A673 (cell line): ENCODE measurements around the gene TRMT11. TPM values are rescaled to one million over a fixed set of nuclear protein-coding genes. Genes with fewer than 3 reads are reported as not detected.

Experiments
- BruUV-seq: library from RNA; stranded (reverse); fragments of 400-500 nt; replicated peaks from 2 replicates; lab custom pipeline; 2021; lab: Mats Ljungman, UMichigan
- CTCF ChIA-PET: fragments of 300-600 bp; sonication (Branson Sonifier 250); formaldehyde crosslinking; loops from one replicate; lab custom pipeline; 2022; ENCODE audit warnings: antibody characterized with exemption; lab: Charles Lee
- POLR2A ChIA-PET: fragments of 300-600 bp; sonication (Branson Sonifier 250); formaldehyde crosslinking; loops from one replicate; lab custom pipeline; 2022; ENCODE audit warnings: antibody characterized with exemption; ENCODE audit not compliant: low non-redundant PET; lab: Charles Lee
- DNase-seq: peaks from one replicate; pipeline ENCODE4 v3.0.0-alpha.2; 2015; ENCODE audit warnings: low spot score
- H3K27ac ChIP-seq: fragments of 200-600 bp; sonication (generic); 2 replicates; pipeline ENCODE4 v1.5.1; 2016; ENCODE audit warnings: mixed run types, low read depth, mild to moderate bottlenecking, mixed read lengths, antibody characterized with exemption, low read length; ENCODE audit not compliant: poor library complexity, severe bottlenecking
- H3K27me3 ChIP-seq: fragments of 200-600 bp; sonication (generic); replicated peaks from 2 replicates; pipeline ENCODE4 v1.6.1; 2017; ENCODE audit warnings: mixed run types, low read depth, mild to moderate bottlenecking, mixed read lengths, antibody characterized with exemption, low read length; ENCODE audit not compliant: insufficient read depth, poor library complexity
- H3K36me3 ChIP-seq: fragments of 200-600 bp; sonication (generic); 2 replicates; pipeline ENCODE4 v1.6.1; 2016; ENCODE audit warnings: mixed run types, mild to moderate bottlenecking, mixed read lengths, antibody characterized with exemption, low read length; ENCODE audit not compliant: insufficient read depth, poor library complexity, severe bottlenecking
- H3K4me1 ChIP-seq: fragments of 200-600 bp; sonication (generic); 2 replicates; pipeline ENCODE4 v1.6.1; 2017; ENCODE audit warnings: mixed run types, mild to moderate bottlenecking, mixed read lengths, antibody characterized with exemption, low read length; ENCODE audit not compliant: insufficient read depth, poor library complexity, severe bottlenecking
- H3K4me3 ChIP-seq: fragments of 200-600 bp; sonication (generic); 2 replicates; pipeline ENCODE4 v1.5.1; 2016; ENCODE audit warnings: low read depth, mixed run types, mild to moderate bottlenecking, mixed read lengths, low read length; ENCODE audit not compliant: poor library complexity, severe bottlenecking
- H3K9me3 ChIP-seq: fragments of 200-600 bp; sonication (generic); 2 replicates; pipeline ENCODE4 v1.6.1; 2016; ENCODE audit warnings: mixed run types, low read depth, mild to moderate bottlenecking, mixed read lengths, antibody characterized with exemption, low read length; ENCODE audit not compliant: poor library complexity, severe bottlenecking
- CTCF ChIP-seq: fragments of 300-800, 200-600 bp; sonication (generic); conservative IDR thresholded peaks from 2 replicates; pipeline ENCODE4 v1.5.1; 2017; ENCODE audit warnings: low read depth, mild to moderate bottlenecking, antibody characterized with exemption, low read length, moderate library complexity, mixed read lengths
- EZH2 ChIP-seq: fragments of 200-600 bp; sonication (generic); IDR thresholded peaks from 2 replicates; pipeline ENCODE4 v1.6.1; 2017; ENCODE audit warnings: borderline replicate concordance, low read depth, mild to moderate bottlenecking, mixed read lengths, antibody characterized with exemption, low read length; ENCODE audit not compliant: poor library complexity, severe bottlenecking
- intact Hi-C: fragments of 100-400 bp; cut with micrococcal nuclease; formaldehyde crosslinking; loops from one replicate; pipeline ENCODE4 v1.10.0; 2022; ENCODE audit not compliant: unreplicated experiment
- total RNA-seq: library from RNA; stranded (reverse); gene quantifications from 2 replicates; pipeline ENCODE4 v1.2.3, GENCODE V29; 2021

Gene TRMT11
- total RNA-seq, 1 experiment from 2014 or later = 29.1 TPM

- TF ChIP-seq EZH2 (no peak), CTCF (no peak)
- Histone ChIP-seq H3K27me3 (no peaks in the 10 kb centered on the region), H3K27ac (no peak overlapping the region), H3K4me3 (no peak overlapping the region), H3K9me3 (no peaks in the 10 kb centered on the region), H3K4me1 (peaks cover 8% of the 10 kb centered on the region), H3K36me3 (no peaks in the 10 kb centered on the region)
- BruUV-seq = no TSS peak
- ChIA-PET POLR2A (no interaction called here), CTCF (interaction anchor here (1.1 kb wide), 1 partner anchor 16 kb away, joined by 8 read pairs; the partner anchor contains the start of gene HINT3)
- intact Hi-C loops = no loop called here
- peak; percentile 85 for DNase-seq
Measured at GRCh38 chr6:125940247-125941041, 45.9 kb upstream of the TRMT11 start.

GRCh38 chr6:125942672-125943527 is 43.4 kb upstream of the TRMT11 start:
- Histone ChIP-seq H3K4me3 (no peak overlapping the region), H3K27ac (no peak overlapping the region), H3K4me1 (peaks cover 8% of the 10 kb centered on the region), H3K36me3 (no peaks in the 10 kb centered on the region), H3K27me3 (no peaks in the 10 kb centered on the region), H3K9me3 (no peaks in the 10 kb centered on the region)
- ChIA-PET POLR2A (no interaction called here), CTCF (interaction anchor here (0.6 to 1.2 kb wide), 2 partner anchors 13 kb away, joined by 3 to 5 read pairs; partner anchors contain the start of gene HINT3)
- DNase-seq = no peak
- BruUV-seq = no TSS peak
- TF ChIP-seq CTCF (no peak), EZH2 (no peak)
- intact Hi-C loops = no loop called here

GRCh38 chr6:125943528-125944433 is 42.6 kb upstream of the TRMT11 start:
- H3K4me3 ChIP-seq = no peak overlapping the region
- no peaks in the 10 kb centered on the region for H3K9me3 ChIP-seq
- H3K27ac ChIP-seq = no peak overlapping the region
- intact Hi-C loops = no loop called here
- H3K36me3 ChIP-seq = no peaks in the 10 kb centered on the region
- BruUV-seq = no TSS peak
- H3K4me1 ChIP-seq = peaks cover 8% of the 10 kb centered on the region
- POLR2A ChIA-PET = no interaction called here
- H3K27me3 ChIP-seq = no peaks in the 10 kb centered on the region
- CTCF ChIA-PET = interaction anchor here (1.2 kb wide), 1 partner anchor 12 kb away, joined by 5 read pairs; the partner anchor contains the start of gene HINT3
- DNase-seq = no peak
- TF ChIP-seq CTCF (no peak), EZH2 (no peak)
